ENCODE data around the gene LIN7A.

Gene LIN7A

GRCh38 chr12:80749456-80749855, 188.3 kb downstream of the LIN7A start:
- no peak for DNase-seq (ENCODE audit: low read depth)

DNA sequence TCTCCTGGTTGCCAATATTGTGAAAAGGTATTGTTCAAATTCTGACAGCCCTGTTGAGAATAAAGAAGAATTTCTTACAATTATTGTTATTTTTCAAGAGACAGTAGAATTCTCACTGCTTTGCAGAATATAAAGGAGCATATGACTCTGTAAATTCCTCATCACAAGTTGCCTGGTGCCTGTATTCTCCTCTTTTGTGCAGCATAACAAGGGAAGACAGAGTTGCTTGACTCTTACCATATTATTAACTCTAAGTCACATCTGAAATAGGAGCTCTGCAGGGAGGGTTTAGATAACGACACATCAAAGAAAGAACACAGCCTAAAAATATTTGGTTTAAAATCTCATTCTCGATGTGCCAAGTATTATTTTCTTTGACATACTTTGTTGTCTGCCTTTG, 189.9 kb downstream of the LIN7A start:
- DNase-seq (ENCODE audit: low read depth), result no peak

DNA sequence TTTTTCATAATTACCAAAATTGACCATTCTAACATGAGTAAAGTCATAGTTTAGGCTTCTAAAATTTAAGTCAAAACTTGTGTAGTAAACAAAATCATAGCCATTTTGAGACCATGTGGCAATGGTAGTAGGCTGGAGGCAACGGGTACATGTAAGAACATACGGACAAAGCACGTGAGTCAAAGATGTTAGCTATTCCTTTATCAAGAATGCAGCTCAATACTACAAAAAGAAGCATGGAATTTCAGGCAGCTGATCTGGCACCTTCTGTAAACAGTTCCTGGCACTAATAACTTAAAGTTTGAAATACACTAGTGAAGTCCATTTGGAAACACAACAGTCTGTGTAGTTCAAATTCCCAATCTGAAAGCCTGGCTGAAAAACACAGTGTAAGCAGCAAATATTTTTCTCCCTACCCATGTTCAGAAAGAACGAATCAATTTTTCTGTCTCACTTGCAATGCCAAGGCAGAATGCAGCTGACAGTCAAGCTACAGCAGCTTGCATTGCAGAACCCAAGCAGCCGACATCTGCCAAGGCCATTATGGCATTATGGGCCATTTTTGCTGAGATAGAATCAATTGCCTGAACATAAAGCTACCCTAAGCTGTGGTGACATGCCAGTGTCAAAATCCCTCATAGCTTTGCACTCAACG, 191.8 kb downstream of the LIN7A start:
- no peak for DNase-seq (ENCODE audit: low read depth)

Data from iris pigment epithelial cell (primary cell).